ENCODE measurements around the gene PTPN1. TPM values are rescaled to one million over a fixed set of nuclear protein-coding genes. Genes with fewer than 3 reads are reported as not detected.

Gene PTPN1
- total and polyA plus RNA-seq, 2 of the 13 experiments (the other 11 are each of a cell fraction or from before 2014, with no cell fraction given), result 17.7 to 37.2 TPM

DNA sequence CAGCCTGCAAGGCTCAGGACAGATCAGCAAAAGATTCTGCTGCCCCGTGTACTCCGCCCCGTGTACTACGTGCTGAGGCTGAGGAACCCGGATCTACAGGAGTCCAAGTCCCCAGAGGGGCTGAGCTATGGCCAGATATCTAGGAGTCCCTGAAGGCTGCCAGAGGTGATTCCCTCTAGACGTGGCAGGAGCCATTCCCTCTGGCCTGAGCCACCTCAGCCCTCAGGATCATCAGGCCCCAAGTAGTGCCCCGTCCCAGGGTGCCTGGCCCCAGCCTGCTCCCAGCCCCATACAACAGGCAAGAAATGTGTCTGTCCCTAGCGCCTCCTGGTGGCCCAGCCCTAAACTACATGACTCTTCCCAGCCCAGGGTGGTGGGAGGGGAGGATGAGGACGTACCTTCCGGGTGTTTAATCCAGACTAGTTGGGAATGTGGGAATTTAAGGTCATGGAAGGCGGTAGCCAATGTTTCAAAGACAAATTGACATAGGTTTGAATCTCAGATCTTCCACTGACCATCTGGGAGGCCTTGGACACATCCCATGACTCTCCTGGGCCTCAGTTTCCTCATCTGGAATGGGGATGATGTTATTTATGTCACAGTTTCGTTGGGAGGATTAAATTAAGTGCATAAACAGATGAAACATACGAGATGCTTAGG is 49.4 kb upstream of the PTPN1 start (continued):
- TF ChIP-seq ZNF7 (CRISPR knock-in tag; IDR thresholded peaks at IDR 0.05), result no peak
- TF ChIP-seq ISL2 (CRISPR knock-in tag; IDR thresholded peaks at IDR 0.05), result peak; percentile 83
- TF ChIP-seq, protein P1, sequence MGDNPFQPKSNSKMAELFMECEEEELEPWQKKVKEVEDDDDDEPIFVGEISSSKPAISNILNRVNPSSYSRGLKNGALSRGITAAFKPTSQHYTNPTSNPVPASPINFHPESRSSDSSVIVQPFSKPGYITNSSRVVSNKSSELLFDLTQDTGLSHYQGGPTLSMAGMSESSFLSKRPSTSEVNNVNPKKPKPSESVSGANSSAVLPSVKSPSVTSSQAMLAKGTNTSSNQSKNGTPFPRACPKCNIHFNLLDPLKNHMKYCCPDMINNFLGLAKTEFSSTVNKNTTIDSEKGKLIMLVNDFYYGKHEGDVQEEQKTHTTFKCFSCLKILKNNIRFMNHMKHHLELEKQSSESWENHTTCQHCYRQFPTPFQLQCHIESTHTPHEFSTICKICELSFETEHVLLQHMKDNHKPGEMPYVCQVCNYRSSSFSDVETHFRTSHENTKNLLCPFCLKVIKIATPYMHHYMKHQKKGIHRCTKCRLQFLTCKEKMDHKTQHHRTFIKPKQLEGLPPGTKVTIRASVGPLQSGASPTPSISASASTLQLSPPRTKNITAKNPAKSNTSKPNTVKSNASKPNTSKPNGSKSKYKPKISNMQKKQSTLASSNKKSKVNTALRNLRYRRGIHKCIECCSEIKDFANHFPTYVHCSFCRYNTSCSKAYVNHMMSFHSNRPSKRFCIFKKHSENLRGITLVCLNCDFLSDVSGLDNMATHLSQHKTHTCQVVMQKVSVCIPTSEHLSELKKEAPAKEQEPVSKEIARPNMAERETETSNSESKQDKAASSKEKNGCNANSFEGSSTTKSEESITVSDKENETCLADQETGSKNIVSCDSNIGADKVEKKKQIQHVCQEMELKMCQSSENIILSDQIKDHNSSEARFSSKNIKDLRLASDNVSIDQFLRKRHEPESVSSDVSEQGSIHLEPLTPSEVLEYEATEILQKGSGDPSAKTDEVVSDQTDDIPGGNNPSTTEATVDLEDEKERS (CRISPR knock-in tag; IDR thresholded peaks at IDR 0.05), result no peak; the same call in 1 of the 2 replicates
- TF ChIP-seq ZNF550 (CRISPR knock-in tag; IDR thresholded peaks at IDR 0.05; ENCODE audit: borderline replicate concordance), result peak; percentile 95
- peak; percentile 13; the same call in 1 of the 2 replicates for TF ChIP-seq ZNF296 (CRISPR knock-in tag; conservative IDR thresholded peaks at IDR 0.05)
- TF ChIP-seq ZNF672 (CRISPR knock-in tag; IDR thresholded peaks at IDR 0.05), result no peak
- TF ChIP-seq NCOA5 (CRISPR knock-in tag; IDR thresholded peaks at IDR 0.05), result no peak
- peak; percentile 76 for TF ChIP-seq FOXA3 (CRISPR knock-in tag; IDR thresholded peaks at IDR 0.05)
- TF ChIP-seq, protein P2, sequence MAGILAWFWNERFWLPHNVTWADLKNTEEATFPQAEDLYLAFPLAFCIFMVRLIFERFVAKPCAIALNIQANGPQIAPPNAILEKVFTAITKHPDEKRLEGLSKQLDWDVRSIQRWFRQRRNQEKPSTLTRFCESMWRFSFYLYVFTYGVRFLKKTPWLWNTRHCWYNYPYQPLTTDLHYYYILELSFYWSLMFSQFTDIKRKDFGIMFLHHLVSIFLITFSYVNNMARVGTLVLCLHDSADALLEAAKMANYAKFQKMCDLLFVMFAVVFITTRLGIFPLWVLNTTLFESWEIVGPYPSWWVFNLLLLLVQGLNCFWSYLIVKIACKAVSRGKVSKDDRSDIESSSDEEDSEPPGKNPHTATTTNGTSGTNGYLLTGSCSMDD (CRISPR knock-in tag; IDR thresholded peaks at IDR 0.05), result no peak
- TF ChIP-seq, protein P3, sequence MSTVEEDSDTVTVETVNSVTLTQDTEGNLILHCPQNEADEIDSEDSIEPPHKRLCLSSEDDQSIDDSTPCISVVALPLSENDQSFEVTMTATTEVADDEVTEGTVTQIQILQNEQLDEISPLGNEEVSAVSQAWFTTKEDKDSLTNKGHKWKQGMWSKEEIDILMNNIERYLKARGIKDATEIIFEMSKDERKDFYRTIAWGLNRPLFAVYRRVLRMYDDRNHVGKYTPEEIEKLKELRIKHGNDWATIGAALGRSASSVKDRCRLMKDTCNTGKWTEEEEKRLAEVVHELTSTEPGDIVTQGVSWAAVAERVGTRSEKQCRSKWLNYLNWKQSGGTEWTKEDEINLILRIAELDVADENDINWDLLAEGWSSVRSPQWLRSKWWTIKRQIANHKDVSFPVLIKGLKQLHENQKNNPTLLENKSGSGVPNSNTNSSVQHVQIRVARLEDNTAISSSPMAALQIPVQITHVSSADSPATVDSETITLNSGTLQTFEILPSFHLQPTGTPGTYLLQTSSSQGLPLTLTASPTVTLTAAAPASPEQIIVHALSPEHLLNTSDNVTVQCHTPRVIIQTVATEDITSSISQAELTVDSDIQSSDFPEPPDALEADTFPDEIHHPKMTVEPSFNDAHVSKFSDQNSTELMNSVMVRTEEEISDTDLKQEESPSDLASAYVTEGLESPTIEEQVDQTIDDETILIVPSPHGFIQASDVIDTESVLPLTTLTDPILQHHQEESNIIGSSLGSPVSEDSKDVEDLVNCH (CRISPR knock-in tag; IDR thresholded peaks at IDR 0.05), result no peak
- TF ChIP-seq KAT2B (IDR thresholded peaks at IDR 0.05; ENCODE audit: borderline replicate concordance, low read depth, low read length), result no peak
- TF ChIP-seq PTBP1 (IDR thresholded peaks at IDR 0.05; ENCODE audit: low read depth, low read length, poor library complexity, severe bottlenecking), result no peak
- TF ChIP-seq ZBTB7A (CRISPR knock-in tag; IDR thresholded peaks at IDR 0.05), result peak; percentile 21; the same call in 1 of the 2 replicates
- TF ChIP-seq RBAK (CRISPR knock-in tag; IDR thresholded peaks at IDR 0.05), result no peak
- TF ChIP-seq, protein P4, sequence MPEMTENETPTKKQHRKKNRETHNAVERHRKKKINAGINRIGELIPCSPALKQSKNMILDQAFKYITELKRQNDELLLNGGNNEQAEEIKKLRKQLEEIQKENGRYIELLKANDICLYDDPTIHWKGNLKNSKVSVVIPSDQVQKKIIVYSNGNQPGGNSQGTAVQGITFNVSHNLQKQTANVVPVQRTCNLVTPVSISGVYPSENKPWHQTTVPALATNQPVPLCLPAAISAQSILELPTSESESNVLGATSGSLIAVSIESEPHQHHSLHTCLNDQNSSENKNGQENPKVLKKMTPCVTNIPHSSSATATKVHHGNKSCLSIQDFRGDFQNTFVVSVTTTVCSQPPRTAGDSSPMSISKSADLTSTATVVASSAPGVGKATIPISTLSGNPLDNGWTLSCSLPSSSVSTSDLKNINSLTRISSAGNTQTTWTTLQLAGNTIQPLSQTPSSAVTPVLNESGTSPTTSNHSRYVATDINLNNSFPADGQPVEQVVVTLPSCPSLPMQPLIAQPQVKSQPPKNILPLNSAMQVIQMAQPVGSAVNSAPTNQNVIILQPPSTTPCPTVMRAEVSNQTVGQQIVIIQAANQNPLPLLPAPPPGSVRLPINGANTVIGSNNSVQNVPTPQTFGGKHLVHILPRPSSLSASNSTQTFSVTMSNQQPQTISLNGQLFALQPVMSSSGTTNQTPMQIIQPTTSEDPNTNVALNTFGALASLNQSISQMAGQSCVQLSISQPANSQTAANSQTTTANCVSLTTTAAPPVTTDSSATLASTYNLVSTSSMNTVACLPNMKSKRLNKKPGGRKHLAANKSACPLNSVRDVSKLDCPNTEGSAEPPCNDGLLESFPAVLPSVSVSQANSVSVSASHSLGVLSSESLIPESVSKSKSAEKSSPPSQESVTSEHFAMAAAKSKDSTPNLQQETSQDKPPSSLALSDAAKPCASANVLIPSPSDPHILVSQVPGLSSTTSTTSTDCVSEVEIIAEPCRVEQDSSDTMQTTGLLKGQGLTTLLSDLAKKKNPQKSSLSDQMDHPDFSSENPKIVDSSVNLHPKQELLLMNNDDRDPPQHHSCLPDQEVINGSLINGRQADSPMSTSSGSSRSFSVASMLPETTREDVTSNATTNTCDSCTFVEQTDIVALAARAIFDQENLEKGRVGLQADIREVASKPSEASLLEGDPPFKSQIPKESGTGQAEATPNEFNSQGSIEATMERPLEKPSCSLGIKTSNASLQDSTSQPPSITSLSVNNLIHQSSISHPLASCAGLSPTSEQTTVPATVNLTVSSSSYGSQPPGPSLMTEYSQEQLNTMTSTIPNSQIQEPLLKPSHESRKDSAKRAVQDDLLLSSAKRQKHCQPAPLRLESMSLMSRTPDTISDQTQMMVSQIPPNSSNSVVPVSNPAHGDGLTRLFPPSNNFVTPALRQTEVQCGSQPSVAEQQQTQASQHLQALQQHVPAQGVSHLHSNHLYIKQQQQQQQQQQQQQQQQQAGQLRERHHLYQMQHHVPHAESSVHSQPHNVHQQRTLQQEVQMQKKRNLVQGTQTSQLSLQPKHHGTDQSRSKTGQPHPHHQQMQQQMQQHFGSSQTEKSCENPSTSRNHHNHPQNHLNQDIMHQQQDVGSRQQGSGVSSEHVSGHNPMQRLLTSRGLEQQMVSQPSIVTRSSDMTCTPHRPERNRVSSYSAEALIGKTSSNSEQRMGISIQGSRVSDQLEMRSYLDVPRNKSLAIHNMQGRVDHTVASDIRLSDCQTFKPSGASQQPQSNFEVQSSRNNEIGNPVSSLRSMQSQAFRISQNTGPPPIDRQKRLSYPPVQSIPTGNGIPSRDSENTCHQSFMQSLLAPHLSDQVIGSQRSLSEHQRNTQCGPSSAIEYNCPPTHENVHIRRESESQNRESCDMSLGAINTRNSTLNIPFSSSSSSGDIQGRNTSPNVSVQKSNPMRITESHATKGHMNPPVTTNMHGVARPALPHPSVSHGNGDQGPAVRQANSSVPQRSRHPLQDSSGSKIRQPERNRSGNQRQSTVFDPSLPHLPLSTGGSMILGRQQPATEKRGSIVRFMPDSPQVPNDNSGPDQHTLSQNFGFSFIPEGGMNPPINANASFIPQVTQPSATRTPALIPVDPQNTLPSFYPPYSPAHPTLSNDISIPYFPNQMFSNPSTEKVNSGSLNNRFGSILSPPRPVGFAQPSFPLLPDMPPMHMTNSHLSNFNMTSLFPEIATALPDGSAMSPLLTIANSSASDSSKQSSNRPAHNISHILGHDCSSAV (CRISPR knock-in tag; IDR thresholded peaks at IDR 0.05; ENCODE audit: borderline replicate concordance), result no peak; the same call in 1 of the 2 replicates
